HepG2 (cell line): ENCODE results near the gene ZNF620. TPM values are rescaled to one million over a fixed set of nuclear protein-coding genes. Genes with fewer than 3 reads are reported as not detected.
A peak's percentile ranks its signal among the peaks of the same experiment; 100 is the strongest.

Source experiments
- DNMT1 ChIP-seq: sonication (generic); formaldehyde crosslinking; IDR thresholded peaks from 2 replicates; pipeline ENCODE4 v1.5.1; 2020; ENCODE audit warnings: mild to moderate bottlenecking, missing genetic modification reagents
- FOXK1 ChIP-seq: sonication (generic); formaldehyde crosslinking; IDR thresholded peaks from 2 replicates; pipeline ENCODE4 v1.4.0; 2020; ENCODE audit warnings: low read depth, missing genetic modification reagents, borderline replicate concordance
- HMGA1 ChIP-seq: sonication (generic); formaldehyde crosslinking; conservative IDR thresholded peaks from 2 replicates; pipeline ENCODE4 v1.4.0; 2020; ENCODE audit warnings: missing genetic modification reagents
- JUN ChIP-seq: sonication (generic); formaldehyde crosslinking; IDR thresholded peaks from 2 replicates; pipeline ENCODE4 v1.4.0; 2020; ENCODE audit warnings: mild to moderate bottlenecking, missing genetic modification reagents
- JUNB ChIP-seq: sonication (generic); formaldehyde crosslinking; IDR thresholded peaks from 2 replicates; pipeline ENCODE4 v1.8.0; 2022; ENCODE audit warnings: missing genetic modification reagents, mild to moderate bottlenecking, borderline replicate concordance
- MEF2D ChIP-seq: sonication (generic); formaldehyde crosslinking; IDR thresholded peaks from 2 replicates; pipeline ENCODE4 v1.5.1; 2020; ENCODE audit warnings: mild to moderate bottlenecking, missing genetic modification reagents
- NBN ChIP-seq: fragments of 450-650 bp; conservative IDR thresholded peaks from 2 replicates; pipeline ENCODE4 v1.6.1; 2017
- RBM22 ChIP-seq: fragments of 200-400 bp; formaldehyde crosslinking; optimal IDR thresholded peaks from 2 replicates; pipeline ENCODE3; 2017; ENCODE audit warnings: mild to moderate bottlenecking, low read length, moderate library complexity
- ZBTB25 ChIP-seq: IDR thresholded peaks from 2 replicates; pipeline ENCODE4 v1.6.1; 2018; ENCODE audit warnings: missing genetic modification reagents
- ZMYM3 ChIP-seq: sonication (generic); formaldehyde crosslinking; IDR thresholded peaks from 2 replicates; pipeline ENCODE4 v1.5.1; 2020; ENCODE audit warnings: mild to moderate bottlenecking, missing genetic modification reagents
- ZNF136 ChIP-seq: sonication (generic); formaldehyde crosslinking; IDR thresholded peaks from 2 replicates; pipeline ENCODE4 v1.8.1; 2022; ENCODE audit warnings: low read depth, mild to moderate bottlenecking, moderate library complexity, missing genetic modification reagents
- ZNF326 ChIP-seq: sonication (generic); formaldehyde crosslinking; IDR thresholded peaks from 2 replicates; pipeline ENCODE4 v1.4.0; 2020; ENCODE audit warnings: missing genetic modification reagents, borderline replicate concordance
- ZNF382 ChIP-seq: sonication (generic); formaldehyde crosslinking; IDR thresholded peaks from 2 replicates; pipeline ENCODE4 v1.5.0; 2020; ENCODE audit warnings: missing genetic modification reagents, mild to moderate bottlenecking, borderline replicate concordance
- ZNF414 ChIP-seq: sonication (generic); formaldehyde crosslinking; IDR thresholded peaks from 2 replicates; pipeline ENCODE4 v1.5.0; 2020; ENCODE audit warnings: missing genetic modification reagents
- ZNF484 ChIP-seq: sonication (generic); formaldehyde crosslinking; IDR thresholded peaks from 2 replicates; pipeline ENCODE4 v1.5.1; 2020; ENCODE audit warnings: mild to moderate bottlenecking, low read depth, missing genetic modification reagents, borderline replicate concordance
- ZNF501 ChIP-seq: sonication (generic); formaldehyde crosslinking; IDR thresholded peaks from 2 replicates; pipeline ENCODE4 v1.5.1; 2020; ENCODE audit warnings: mild to moderate bottlenecking, moderate library complexity, missing genetic modification reagents
- ZNF772 ChIP-seq: sonication (generic); formaldehyde crosslinking; IDR thresholded peaks from 2 replicates; pipeline ENCODE4 v1.5.0; 2020; ENCODE audit warnings: mild to moderate bottlenecking, missing genetic modification reagents
- ZNF800 ChIP-seq: sonication (generic); formaldehyde crosslinking; IDR thresholded peaks from 2 replicates; pipeline ENCODE4 v1.4.0; 2020; ENCODE audit warnings: missing genetic modification reagents
- polyA plus RNA-seq, 8 experiments: library from polyadenylated mRNA; depleted of rRNA in 3 of 8; stranded (reverse) in 7 of 8; unstranded in 1 of 8; fragments of >200 nt; fragmentation: Illumina TruSeq in 4 of 8; extraction: Trizol in 4 of 8; gene quantifications; 2 replicates each; pipeline versions ENCODE4 v1.2.1 to v1.2.3, GENCODE V29; 2011 to 2016; ENCODE audit warnings: low read depth in 4 of 8, missing spikeins in 1 of 8, mixed read lengths in 1 of 8; ENCODE audit not compliant: insufficient read depth in 1 of 8
- total RNA-seq, 5 experiments: library from RNA; depleted of rRNA; stranded (reverse); fragments of >200 nt; fragmentation: Illumina TruSeq; extraction: Trizol; gene quantifications; 2 replicates each; pipeline ENCODE4 v1.2.3, GENCODE V29; 2016; ENCODE audit warnings: low read depth in 1 of 5
- TF ChIP-seq, protein P1 (sequence below): sonication (generic); formaldehyde crosslinking; IDR thresholded peaks from 2 replicates; pipeline ENCODE4 v1.4.0; 2020; ENCODE audit warnings: missing genetic modification reagents
- TF ChIP-seq, protein P2 (sequence below): sonication (generic); formaldehyde crosslinking; conservative IDR thresholded peaks from 2 replicates; pipeline ENCODE4 v1.4.0; 2020; ENCODE audit warnings: missing genetic modification reagents
- TF ChIP-seq, protein P3 (sequence below): sonication (generic); formaldehyde crosslinking; IDR thresholded peaks from 2 replicates; pipeline ENCODE4 v1.4.0; 2020; ENCODE audit warnings: missing genetic modification reagents

ZNF620 gene
- total and polyA plus RNA-seq, 2 of the 13 experiments (the other 11 are each of a cell fraction or from before 2014, with no cell fraction given): 2.3 to 12.2 TPM

GRCh38 chr3:40524568-40525285, 18.9 kb downstream of the ZNF620 start, which contains the start of gene ZNF621 (continued):
- TF ChIP-seq ZNF326 (CRISPR knock-in tag) (no peak), MEF2D (no peak), RBM22 (no peak), JUNB (CRISPR knock-in tag) (no peak), ZNF382 (CRISPR knock-in tag) (no peak), FOXK1 (CRISPR knock-in tag) (peak; percentile 58), ZNF501 (CRISPR knock-in tag) (peak; percentile 98), JUN (CRISPR knock-in tag) (no peak), HMGA1 (CRISPR knock-in tag) (no peak), ZBTB25 (CRISPR knock-in tag) (no peak), ZNF772 (CRISPR knock-in tag) (peak; percentile 76; the same call in 1 of the 2 replicates), DNMT1 (no peak), ZNF414 (peak; percentile 83; the same call in 1 of the 2 replicates), ZMYM3 (CRISPR knock-in tag) (no peak), ZNF800 (CRISPR knock-in tag) (peak; percentile 60; the same call in 1 of the 2 replicates), NBN (no peak), ZNF484 (CRISPR knock-in tag) (no peak), ZNF136 (peak; percentile 87; the same call in 1 of the 2 replicates)
- TF ChIP-seq, protein P1, sequence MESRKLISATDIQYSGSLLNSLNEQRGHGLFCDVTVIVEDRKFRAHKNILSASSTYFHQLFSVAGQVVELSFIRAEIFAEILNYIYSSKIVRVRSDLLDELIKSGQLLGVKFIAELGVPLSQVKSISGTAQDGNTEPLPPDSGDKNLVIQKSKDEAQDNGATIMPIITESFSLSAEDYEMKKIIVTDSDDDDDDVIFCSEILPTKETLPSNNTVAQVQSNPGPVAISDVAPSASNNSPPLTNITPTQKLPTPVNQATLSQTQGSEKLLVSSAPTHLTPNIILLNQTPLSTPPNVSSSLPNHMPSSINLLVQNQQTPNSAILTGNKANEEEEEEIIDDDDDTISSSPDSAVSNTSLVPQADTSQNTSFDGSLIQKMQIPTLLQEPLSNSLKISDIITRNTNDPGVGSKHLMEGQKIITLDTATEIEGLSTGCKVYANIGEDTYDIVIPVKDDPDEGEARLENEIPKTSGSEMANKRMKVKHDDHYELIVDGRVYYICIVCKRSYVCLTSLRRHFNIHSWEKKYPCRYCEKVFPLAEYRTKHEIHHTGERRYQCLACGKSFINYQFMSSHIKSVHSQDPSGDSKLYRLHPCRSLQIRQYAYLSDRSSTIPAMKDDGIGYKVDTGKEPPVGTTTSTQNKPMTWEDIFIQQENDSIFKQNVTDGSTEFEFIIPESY: peak; percentile 26; the same call in 1 of the 2 replicates
- TF ChIP-seq, protein P2, sequence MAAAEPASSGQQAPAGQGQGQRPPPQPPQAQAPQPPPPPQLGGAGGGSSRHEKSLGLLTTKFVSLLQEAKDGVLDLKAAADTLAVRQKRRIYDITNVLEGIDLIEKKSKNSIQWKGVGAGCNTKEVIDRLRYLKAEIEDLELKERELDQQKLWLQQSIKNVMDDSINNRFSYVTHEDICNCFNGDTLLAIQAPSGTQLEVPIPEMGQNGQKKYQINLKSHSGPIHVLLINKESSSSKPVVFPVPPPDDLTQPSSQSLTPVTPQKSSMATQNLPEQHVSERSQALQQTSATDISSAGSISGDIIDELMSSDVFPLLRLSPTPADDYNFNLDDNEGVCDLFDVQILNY (CRISPR knock-in tag): no peak
- TF ChIP-seq, protein P3, sequence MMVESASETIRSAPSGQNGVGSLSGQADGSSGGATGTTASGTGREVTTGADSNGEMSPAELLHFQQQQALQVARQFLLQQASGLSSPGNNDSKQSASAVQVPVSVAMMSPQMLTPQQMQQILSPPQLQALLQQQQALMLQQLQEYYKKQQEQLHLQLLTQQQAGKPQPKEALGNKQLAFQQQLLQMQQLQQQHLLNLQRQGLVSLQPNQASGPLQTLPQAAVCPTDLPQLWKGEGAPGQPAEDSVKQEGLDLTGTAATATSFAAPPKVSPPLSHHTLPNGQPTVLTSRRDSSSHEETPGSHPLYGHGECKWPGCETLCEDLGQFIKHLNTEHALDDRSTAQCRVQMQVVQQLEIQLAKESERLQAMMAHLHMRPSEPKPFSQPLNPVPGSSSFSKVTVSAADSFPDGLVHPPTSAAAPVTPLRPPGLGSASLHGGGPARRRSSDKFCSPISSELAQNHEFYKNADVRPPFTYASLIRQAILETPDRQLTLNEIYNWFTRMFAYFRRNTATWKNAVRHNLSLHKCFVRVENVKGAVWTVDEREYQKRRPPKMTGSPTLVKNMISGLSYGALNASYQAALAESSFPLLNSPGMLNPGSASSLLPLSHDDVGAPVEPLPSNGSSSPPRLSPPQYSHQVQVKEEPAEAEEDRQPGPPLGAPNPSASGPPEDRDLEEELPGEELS (CRISPR knock-in tag): peak; percentile 48; the same call in 1 of the 2 replicates
